Activated CD8-positive, alpha-beta T cell treated with anti-CD3 and anti-CD28 coated beads, Interleukin-2, amount 10 ng/mL, durations not matched to agents 7 days and 5 days (primary cell): ENCODE results near the gene SLC28A1. TPM values are rescaled to one million over a fixed set of nuclear protein-coding genes. Genes with fewer than 3 reads are reported as not detected.
A peak's percentile ranks its signal among the peaks of the same experiment; 100 is the strongest.
"Not testable (repeated sequence)": the region's sequence is repeated elsewhere in the genome, so short reads cannot be mapped to it uniquely, and the experiment has no call there.

Source experiments
- ATAC-seq: fragments of 150-1000 bp; cut with Tn5 transposase; one replicate; pipeline ENCODE4 v1.10.0; 2021; ENCODE audit warnings: moderate library complexity
- CTCF ChIA-PET: fragments of 350-600 bp; sonication (Branson Sonifier 250); formaldehyde crosslinking; loops from one replicate; lab custom pipeline; 2021; ENCODE audit warnings: antibody characterized with exemption; lab: Charles Lee
- POLR2A ChIA-PET: fragments of 350-600 bp; sonication (Branson Sonifier 250); formaldehyde crosslinking; loops from one replicate; lab custom pipeline; 2021; ENCODE audit warnings: antibody characterized with exemption; lab: Charles Lee
- DNase-seq: peaks from one replicate; pipeline ENCODE4 v3.0.0-alpha.2; 2020
- H3K27ac Mint-ChIP-seq: one replicate; pipeline ENCODE4 v1.8.0; 2021; ENCODE audit warnings: mild to moderate bottlenecking, mixed read lengths
- H3K27me3 Mint-ChIP-seq: one replicate; pipeline ENCODE4 v1.8.0; 2021; ENCODE audit warnings: low read depth, mixed read lengths
- H3K36me3 Mint-ChIP-seq: one replicate; pipeline ENCODE4 v1.8.0; 2021; ENCODE audit warnings: low read depth, mixed read lengths
- H3K4me1 Mint-ChIP-seq: one replicate; pipeline ENCODE4 v1.8.0; 2021; ENCODE audit warnings: low read depth, mixed read lengths
- H3K4me3 Mint-ChIP-seq: one replicate; pipeline ENCODE4 v1.8.0; 2021; ENCODE audit warnings: mild to moderate bottlenecking, mixed read lengths
- H3K9me3 Mint-ChIP-seq: one replicate; pipeline ENCODE4 v1.8.0; 2022; ENCODE audit warnings: mixed read lengths; ENCODE audit not compliant: insufficient read depth
- total RNA-seq, 2 experiments: library from RNA; stranded (reverse); gene quantifications; one replicate each; pipeline ENCODE4 v1.2.3, GENCODE V29; 2021

SLC28A1 gene
- total RNA-seq, 2 experiments from 2014 or later, result not detected

- peak; percentile 62 for DNase-seq
- Mint-ChIP-seq H3K27ac (peak within 1 kb of the TSS; percentile 95), H3K36me3 (peaks cover 9% of the 10 kb centered on the region), H3K4me1 (peaks cover 50% of the 10 kb centered on the region), H3K4me3 (peak within 1 kb of the TSS; percentile 87), H3K9me3 (no peaks in the 10 kb centered on the region), H3K27me3 (peaks cover 4% of the 10 kb centered on the region)
- POLR2A ChIA-PET, result interaction anchor here (1.1 kb wide), 1 partner anchor 62 kb away, joined by 5 read pairs; no protein-coding TSS in a partner anchor
- CTCF ChIA-PET, result interaction anchor here (2.3 kb wide), 1 partner anchor 62 kb away, joined by 10 read pairs; no protein-coding TSS in a partner anchor
- peak; percentile 37 for ATAC-seq
Measured at GRCh38 chr15:84981711-84982300, 97.3 kb downstream of the SLC28A1 start, which contains the start of gene PDE8A. PDE8A (plus strand) TSS chr15:84981856; CDS start chr15:84982163, 307 bp downstream.

DNA sequence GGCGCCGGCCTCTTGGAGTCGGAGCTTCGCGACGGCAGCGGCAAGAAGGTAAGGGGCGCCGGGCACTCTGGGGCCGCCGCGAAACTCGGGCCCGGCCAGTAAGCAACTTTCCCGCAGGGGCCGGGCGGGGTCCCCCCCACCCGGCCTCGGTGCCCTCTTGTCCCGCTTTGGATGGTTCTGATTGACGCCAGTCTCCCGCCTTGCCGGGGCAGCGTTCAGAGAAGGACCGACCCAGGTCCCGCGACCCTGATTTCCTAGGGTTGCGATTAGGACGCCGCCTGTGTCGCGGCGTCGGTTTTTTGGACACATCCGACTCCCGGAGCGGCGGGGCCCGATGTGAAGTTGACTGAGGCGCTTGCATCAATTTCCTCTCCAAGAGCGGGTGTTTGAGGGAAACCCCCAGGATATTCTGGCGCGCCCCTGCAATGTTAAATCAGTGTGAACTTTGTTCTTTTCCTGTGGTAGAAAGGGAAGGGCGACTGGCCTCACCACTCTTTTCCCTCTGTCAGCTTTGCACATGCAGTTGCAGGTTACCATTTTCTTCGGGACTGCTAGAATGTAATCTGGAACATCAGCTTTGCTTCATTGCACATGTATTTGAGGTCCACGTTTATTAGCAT is 97.9 kb downstream of the SLC28A1 start:
- Mint-ChIP-seq H3K27me3 (peaks cover 4% of the 10 kb centered on the region), H3K4me3 (peak overlapping the region; percentile 86), H3K36me3 (peaks cover 9% of the 10 kb centered on the region), H3K27ac (peak overlapping the region; percentile 88), H3K9me3 (no peaks in the 10 kb centered on the region), H3K4me1 (peaks cover 54% of the 10 kb centered on the region)
- ATAC-seq, result no peak
- ChIA-PET CTCF (interaction anchor here (1.8 kb wide), 1 partner anchor 62 kb away, joined by 6 read pairs; no protein-coding TSS in a partner anchor), POLR2A (interaction anchor here (1.3 kb wide), 1 partner anchor 10 kb away, joined by 4 read pairs; no protein-coding TSS in a partner anchor)
- peak; percentile 55 for DNase-seq

DNA sequence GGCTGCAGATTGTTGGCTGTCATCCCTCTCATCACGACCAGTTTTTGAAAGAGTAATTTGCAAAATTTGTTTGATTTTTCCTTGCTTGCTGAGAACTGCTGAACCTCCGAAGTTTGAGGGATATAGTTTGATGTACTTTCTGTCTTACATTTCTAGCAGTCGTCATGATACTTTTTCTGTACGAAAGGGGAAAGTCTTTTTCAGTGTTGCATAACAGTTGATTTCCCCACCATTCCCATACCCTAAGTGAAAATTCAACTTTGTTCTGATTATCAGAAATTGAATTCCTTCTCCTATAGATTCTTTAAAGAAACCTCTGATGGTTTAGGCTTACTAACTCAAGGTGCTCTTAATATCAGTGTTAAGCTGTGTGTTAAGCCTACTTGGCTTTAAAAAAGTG is 98.8 kb downstream of the SLC28A1 start:
- ChIA-PET POLR2A (interaction anchor here (1.3 kb wide), 1 partner anchor 9 kb away, joined by 4 read pairs; no protein-coding TSS in a partner anchor), CTCF (interaction anchor here (0.9 to 1.8 kb wide), 2 partner anchors 10 to 61 kb away, joined by 4 to 6 read pairs; no protein-coding TSS in a partner anchor)
- no peak for ATAC-seq
- no peak overlapping the region for H3K27ac Mint-ChIP-seq
- H3K27me3 Mint-ChIP-seq, result peaks cover 4% of the 10 kb centered on the region
- DNase-seq, result no peak
- no peaks in the 10 kb centered on the region for H3K9me3 Mint-ChIP-seq
- peak overlapping the region; percentile 86 for H3K4me3 Mint-ChIP-seq
- H3K4me1 Mint-ChIP-seq, result peaks cover 59% of the 10 kb centered on the region
- H3K36me3 Mint-ChIP-seq, result peaks cover 11% of the 10 kb centered on the region

GRCh38 chr15:84983711-84984110 is 99.2 kb downstream of the SLC28A1 start:
- Mint-ChIP-seq H3K4me3 (no peak overlapping the region), H3K27ac (no peak overlapping the region), H3K4me1 (peaks cover 63% of the 10 kb centered on the region), H3K27me3 (peaks cover 4% of the 10 kb centered on the region), H3K36me3 (peaks cover 13% of the 10 kb centered on the region), H3K9me3 (no peaks in the 10 kb centered on the region)
- DNase-seq (no peak), ATAC-seq (no peak)
- POLR2A ChIA-PET, result interaction anchor here (1.3 kb wide), 1 partner anchor 8 kb away, joined by 4 read pairs; no protein-coding TSS in a partner anchor
- CTCF ChIA-PET, result interaction anchor here (0.9 to 1.8 kb wide), 2 partner anchors 9 to 61 kb away, joined by 4 to 6 read pairs; no protein-coding TSS in a partner anchor

DNA sequence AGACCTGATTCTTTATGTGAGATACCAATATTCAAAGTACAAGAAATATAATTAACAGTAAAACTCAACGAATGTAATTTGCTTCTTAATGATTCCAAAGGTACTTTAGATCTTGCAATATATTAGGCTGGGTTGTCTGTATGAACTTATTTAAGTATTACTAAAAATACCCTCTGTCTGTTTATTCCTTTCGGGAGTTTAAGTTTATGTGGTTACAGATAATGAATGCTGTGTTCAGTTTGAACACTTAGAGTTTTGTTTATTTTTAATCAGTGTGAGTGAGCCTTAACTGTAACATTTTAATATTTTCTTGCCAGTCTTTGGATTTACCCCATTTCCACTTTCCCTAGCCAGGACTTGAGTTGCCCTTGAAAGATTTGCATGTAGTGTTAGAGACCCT is 100.7 kb downstream of the SLC28A1 start:
- ChIA-PET CTCF (no interaction called here), POLR2A (no interaction called here)
- ATAC-seq (no peak), DNase-seq (no peak)
- H3K9me3 Mint-ChIP-seq, result no peaks in the 10 kb centered on the region
- H3K4me1 Mint-ChIP-seq, result peaks cover 61% of the 10 kb centered on the region
- peaks cover 13% of the 10 kb centered on the region for H3K36me3 Mint-ChIP-seq
- H3K4me3 Mint-ChIP-seq, result no peak overlapping the region
- peaks cover 4% of the 10 kb centered on the region for H3K27me3 Mint-ChIP-seq
- H3K27ac Mint-ChIP-seq, result no peak overlapping the region

GRCh38 chr15:84987351-84987750 is 102.9 kb downstream of the SLC28A1 start:
- H3K27me3 Mint-ChIP-seq, DNase-seq, H3K27ac Mint-ChIP-seq, POLR2A ChIA-PET, H3K4me3 Mint-ChIP-seq, ATAC-seq, H3K9me3 Mint-ChIP-seq: not testable (repeated sequence)
- CTCF ChIA-PET, result interaction anchor here (0.9 to 2.1 kb wide), 3 partner anchors 50 to 57 kb away, joined by 3 to 16 read pairs (median 4); no protein-coding TSS in a partner anchor
- peaks cover 69% of the 10 kb centered on the region for H3K4me1 Mint-ChIP-seq
- H3K36me3 Mint-ChIP-seq, result peaks cover 12% of the 10 kb centered on the region

- H3K27ac Mint-ChIP-seq, result peak overlapping the region; percentile 89
- H3K36me3 Mint-ChIP-seq, result peaks cover 7% of the 10 kb centered on the region
- DNase-seq (no peak), ATAC-seq (no peak)
- peaks cover 67% of the 10 kb centered on the region for H3K4me1 Mint-ChIP-seq
- POLR2A ChIA-PET, result interaction anchor here (1.1 kb wide), 1 partner anchor 7 kb away, joined by 4 read pairs; no protein-coding TSS in a partner anchor
- H3K4me3 Mint-ChIP-seq, result peak overlapping the region; percentile 26
- CTCF ChIA-PET, result interaction anchor here (0.9 to 2.1 kb wide), 4 partner anchors 18 to 56 kb away, joined by 3 to 16 read pairs (median 5); no protein-coding TSS in a partner anchor
- no peaks in the 10 kb centered on the region for H3K9me3 Mint-ChIP-seq
- peaks cover 2% of the 10 kb centered on the region for H3K27me3 Mint-ChIP-seq
Measured at GRCh38 chr15:84987949-84988624, 103.6 kb downstream of the SLC28A1 start.

DNA sequence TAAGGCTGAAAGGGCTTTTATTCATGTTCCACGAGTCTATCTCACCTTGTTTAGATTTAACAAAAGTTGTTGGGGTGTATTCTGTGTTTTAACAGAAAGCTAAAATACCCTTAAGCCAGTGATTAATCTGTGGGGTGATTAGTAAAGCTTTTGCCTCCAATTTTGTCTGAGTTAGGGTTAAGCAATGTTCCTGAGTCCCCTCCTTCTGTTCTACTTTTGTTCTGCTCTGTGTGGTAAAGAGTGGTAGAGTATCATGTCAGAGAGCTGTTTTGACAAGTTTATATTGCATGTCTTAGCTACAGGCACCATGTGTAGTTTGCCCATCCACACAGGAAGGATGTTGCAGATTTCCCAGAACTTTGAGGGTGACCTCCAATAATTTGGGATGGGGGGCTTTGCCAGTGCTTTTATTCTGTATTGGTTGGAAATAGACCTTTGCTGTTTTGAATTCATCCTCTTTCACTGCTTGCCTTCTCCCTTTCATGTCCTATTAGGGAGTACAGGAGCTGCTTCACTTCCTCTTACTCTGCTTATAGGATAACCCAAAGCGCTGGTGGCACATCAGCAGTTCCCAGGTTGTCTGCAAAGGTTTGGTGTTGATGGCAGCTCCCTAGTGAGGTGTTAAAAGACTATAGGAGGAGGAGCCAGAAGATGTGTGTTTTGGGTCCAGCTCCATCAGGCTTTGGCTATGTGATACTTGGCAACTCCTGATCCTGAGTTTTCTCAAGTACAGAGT is 104.6 kb downstream of the SLC28A1 start:
- ChIA-PET POLR2A (interaction anchor here (1.1 kb wide), 1 partner anchor 8 kb away, joined by 4 read pairs; no protein-coding TSS in a partner anchor), CTCF (interaction anchor here (1.4 to 2.1 kb wide), 3 partner anchors 17 to 55 kb away, joined by 3 to 16 read pairs (median 6); no protein-coding TSS in a partner anchor)
- no peak overlapping the region for H3K4me3 Mint-ChIP-seq
- peak overlapping the region; percentile 89 for H3K27ac Mint-ChIP-seq
- H3K9me3 Mint-ChIP-seq, result no peaks in the 10 kb centered on the region
- H3K27me3 Mint-ChIP-seq, result no peaks in the 10 kb centered on the region
- no peak for DNase-seq
- ATAC-seq, result no peak
- H3K36me3 Mint-ChIP-seq, result peaks cover 7% of the 10 kb centered on the region
- peaks cover 57% of the 10 kb centered on the region for H3K4me1 Mint-ChIP-seq

GRCh38 chr15:84990507-84990906 is 106.0 kb downstream of the SLC28A1 start:
- POLR2A ChIA-PET, result interaction anchor here (0.6 kb wide), 1 partner anchor 185 kb away, joined by 4 read pairs; no protein-coding TSS in a partner anchor
- H3K4me1 Mint-ChIP-seq, result peaks cover 48% of the 10 kb centered on the region

GRCh38 chr15:84991014-84991712 is 106.7 kb downstream of the SLC28A1 start:
- no peak for ATAC-seq
- ChIA-PET CTCF (interaction anchor here (0.7 to 1.3 kb wide), 5 partner anchors 9 to 53 kb away, joined by 3 to 4 read pairs (median 3); no protein-coding TSS in a partner anchor), POLR2A (interaction anchor here (0.6 kb wide), 1 partner anchor 186 kb away, joined by 4 read pairs; no protein-coding TSS in a partner anchor)
- H3K36me3 Mint-ChIP-seq, result peaks cover 6% of the 10 kb centered on the region
- H3K27me3 Mint-ChIP-seq, result no peaks in the 10 kb centered on the region
- no peak for DNase-seq
- H3K4me3 Mint-ChIP-seq, result no peak overlapping the region
- no peaks in the 10 kb centered on the region for H3K9me3 Mint-ChIP-seq
- no peak overlapping the region for H3K27ac Mint-ChIP-seq
- peaks cover 45% of the 10 kb centered on the region for H3K4me1 Mint-ChIP-seq

More at GRCh38 chr15:84990507-84990906, 106.0 kb downstream of the SLC28A1 start:
- ATAC-seq (no peak), DNase-seq (no peak)
- Mint-ChIP-seq H3K27ac (no peak overlapping the region), H3K36me3 (peaks cover 7% of the 10 kb centered on the region), H3K27me3 (no peaks in the 10 kb centered on the region), H3K4me3 (no peak overlapping the region), H3K9me3 (no peaks in the 10 kb centered on the region)
- CTCF ChIA-PET, result interaction anchor here (0.6 to 1.3 kb wide), 3 partner anchors 10 to 12 kb away, joined by 3 to 4 read pairs (median 3); no protein-coding TSS in a partner anchor
